GM21447 (cell line): ENCODE measurements around the gene TDRD9.

ENCODE experiments used
- ATAC-seq: cut with Tn5 transposase; IDR thresholded peaks from one replicate; pipeline ENCODE4 v1.9.1; 2021; ENCODE audit not compliant: unreplicated experiment

The TDRD9 gene

GRCh38 chr14:104064003-104064402 is 135.7 kb downstream of the TDRD9 start:
- ATAC-seq, result no peak

- ATAC-seq, result no peak
These were observed 138.0 kb downstream of the TDRD9 start for GRCh38 chr14:104066279-104066678.

- ATAC-seq, result no peak
These were observed 138.6 kb downstream of the TDRD9 start for GRCh38 chr14:104066719-104067295.

GRCh38 chr14:104069541-104069940 is 141.3 kb downstream of the TDRD9 start:
- no peak for ATAC-seq

GRCh38 chr14:104072586-104072985 is 144.3 kb downstream of the TDRD9 start:
- no peak for ATAC-seq

GRCh38 chr14:104073764-104074163 is 145.5 kb downstream of the TDRD9 start:
- no peak for ATAC-seq

GRCh38 chr14:104075530-104076151 is 147.4 kb downstream of the TDRD9 start:
- ATAC-seq, result no peak

GRCh38 chr14:104076743-104077142 is 148.5 kb downstream of the TDRD9 start:
- ATAC-seq, result no peak

- peak; percentile 79 for ATAC-seq
These were observed 149.8 kb downstream of the TDRD9 start for GRCh38 chr14:104078031-104078455.

GRCh38 chr14:104080376-104081260 is 152.4 kb downstream of the TDRD9 start:
- ATAC-seq, result no peak

- no peak for ATAC-seq
These were observed 153.1 kb downstream of the TDRD9 start for GRCh38 chr14:104081261-104081835.

GRCh38 chr14:104081951-104082464 is 153.8 kb downstream of the TDRD9 start:
- ATAC-seq, result no peak

GRCh38 chr14:104082807-104083206 is 154.6 kb downstream of the TDRD9 start:
- no peak for ATAC-seq

- no peak for ATAC-seq
These were observed 156.2 kb downstream of the TDRD9 start for GRCh38 chr14:104084251-104085002.

- no peak for ATAC-seq
These were observed 157.0 kb downstream of the TDRD9 start, which contains the start of gene ASPG for GRCh38 chr14:104085032-104085888. TSS of gene ASPG (plus strand) at chr14:104085700. CDS start at chr14:104085771, 71 bp downstream.

- no peak for ATAC-seq
These were observed 157.6 kb downstream of the TDRD9 start for GRCh38 chr14:104085889-104086201.

- ATAC-seq, result no peak
These were observed 158.0 kb downstream of the TDRD9 start for GRCh38 chr14:104086210-104086660.

GRCh38 chr14:104086661-104087461 is 158.6 kb downstream of the TDRD9 start:
- no peak for ATAC-seq

- no peak for ATAC-seq
These were observed 159.2 kb downstream of the TDRD9 start for GRCh38 chr14:104087505-104087904.
